ENCODE results near the gene LLGL1. TPM values are rescaled to one million over a fixed set of nuclear protein-coding genes. Genes with fewer than 3 reads are reported as not detected.

Gene LLGL1
- total RNA-seq, 1 donor from 2014 or later, result 25.3 TPM

GRCh38 chr17:18184143-18185031 lies 41.0 kb upstream of the LLGL1 start:
- peaks cover 20 to 31% of the 10 kb centered on the region in 2 donors for H3K4me1 ChIP-seq
- H3K27me3 ChIP-seq, result no peaks in the 10 kb centered on the region
- no peaks in the 10 kb centered on the region for H3K9me3 ChIP-seq
- no peaks in the 10 kb centered on the region for H3K36me3 ChIP-seq
- no peak for TF ChIP-seq CTCF (IDR thresholded peaks at IDR 0.05)
- H3K27ac ChIP-seq, result peak overlapping the region; percentile 97 to 99
- peak overlapping the region; percentile 86 to 96 for H3K4me3 ChIP-seq
- peak; percentile 35 to 85 for DNase-seq (ENCODE audit: low spot score in 2 of 2)
- intact Hi-C loops (cut with DNase I), result loop anchor here (5.0 to 10.0 kb wide), 4 partner anchors 97 to 490 kb away; partner anchors contain the start of genes DRC3, DRG2, SHMT1 and TOM1L2

GRCh38 chr17:18185391-18185790 lies 40.0 kb upstream of the LLGL1 start:
- Histone ChIP-seq H3K27ac (peak overlapping the region; percentile 97 to 99), H3K4me3 (peak overlapping the region; percentile 86 to 96), H3K27me3 (no peaks in the 10 kb centered on the region), H3K9me3 (no peaks in the 10 kb centered on the region), H3K36me3 (no peaks in the 10 kb centered on the region), H3K4me1 (peaks cover 24 to 40% of the 10 kb centered on the region in 2 donors)
- no peak for TF ChIP-seq CTCF (IDR thresholded peaks at IDR 0.05)
- intact Hi-C loops (cut with DNase I), result loop anchor here (10.0 kb wide), 2 partner anchors 179 to 491 kb away; partner anchors contain the start of gene SHMT1
- no peak for DNase-seq (ENCODE audit: low spot score in 2 of 2)

GRCh38 chr17:18185832-18186626 lies 39.4 kb upstream of the LLGL1 start:
- H3K36me3 ChIP-seq, result no peaks in the 10 kb centered on the region
- peak overlapping the region; percentile 86 to 96 for H3K4me3 ChIP-seq
- no peak for TF ChIP-seq CTCF (IDR thresholded peaks at IDR 0.05)
- intact Hi-C loops (cut with DNase I), result loop anchor here (10.0 kb wide), 2 partner anchors 179 to 491 kb away; partner anchors contain the start of gene SHMT1
- no peaks in the 10 kb centered on the region for H3K9me3 ChIP-seq
- peak overlapping the region; percentile 97 to 99 for H3K27ac ChIP-seq
- no peaks in the 10 kb centered on the region for H3K27me3 ChIP-seq
- DNase-seq (ENCODE audit: low spot score in 2 of 2), result no peak
- peaks cover 29 to 46% of the 10 kb centered on the region in 2 donors for H3K4me1 ChIP-seq

GRCh38 chr17:18186627-18186982 lies 38.8 kb upstream of the LLGL1 start:
- peak overlapping the region; percentile 97 to 99 for H3K27ac ChIP-seq
- no peaks in the 10 kb centered on the region for H3K27me3 ChIP-seq
- DNase-seq (ENCODE audit: low spot score in 2 of 2), result no peak
- peaks cover 35 to 50% of the 10 kb centered on the region in 2 donors for H3K4me1 ChIP-seq
- peak overlapping the region; percentile 86 to 96 for H3K4me3 ChIP-seq
- no peak for TF ChIP-seq CTCF (IDR thresholded peaks at IDR 0.05)
- H3K36me3 ChIP-seq, result no peaks in the 10 kb centered on the region
- intact Hi-C loops (cut with DNase I), result loop anchor here (10.0 kb wide), 2 partner anchors 178 to 492 kb away; partner anchors contain the start of gene SHMT1
- no peaks in the 10 kb centered on the region for H3K9me3 ChIP-seq

GRCh38 chr17:18187226-18187625 lies 38.2 kb upstream of the LLGL1 start:
- peak overlapping the region; percentile 86 to 96 for H3K4me3 ChIP-seq
- DNase-seq (ENCODE audit: low spot score in 2 of 2), result no peak
- no peaks in the 10 kb centered on the region for H3K36me3 ChIP-seq
- no peaks in the 10 kb centered on the region for H3K9me3 ChIP-seq
- intact Hi-C loops (cut with DNase I), result loop anchor here (10.0 kb wide), 2 partner anchors 178 to 492 kb away; partner anchors contain the start of gene SHMT1
- peaks cover 32 to 46% of the 10 kb centered on the region in 2 donors for H3K4me1 ChIP-seq
- H3K27me3 ChIP-seq, result no peaks in the 10 kb centered on the region
- no peak for TF ChIP-seq CTCF (IDR thresholded peaks at IDR 0.05)
- H3K27ac ChIP-seq, result peak overlapping the region; percentile 97 to 99
